NCI-H146 treated with DMSO at 0.1 percent for 48 hours (cell line): ENCODE data around the gene PTPRH.

Source experiments
- DNase-seq: peaks from one replicate; lab custom pipeline; 2025; ENCODE audit not compliant: unreplicated experiment; lab: John Stamatoyannopoulos, UW

The PTPRH gene

GRCh38 chr19:55245236-55245904 is 36.1 kb upstream of the PTPRH start:
- DNase-seq, result no peak

GRCh38 chr19:55244004-55244680 is 34.8 kb upstream of the PTPRH start:
- no peak for DNase-seq

GRCh38 chr19:55242517-55242916 is 33.2 kb upstream of the PTPRH start:
- no peak for DNase-seq

- DNase-seq, result no peak
These were observed 32.7 kb upstream of the PTPRH start for GRCh38 chr19:55241935-55242464.

- no peak for DNase-seq
These were observed 32.0 kb upstream of the PTPRH start for GRCh38 chr19:55241143-55241934.

- DNase-seq, result no peak
These were observed 31.4 kb upstream of the PTPRH start for GRCh38 chr19:55240713-55241020.

GRCh38 chr19:55239004-55239403 is 29.7 kb upstream of the PTPRH start:
- DNase-seq, result no peak

- DNase-seq, result no peak
These were observed 28.7 kb upstream of the PTPRH start for GRCh38 chr19:55238030-55238429.

- DNase-seq, result no peak
These were observed 23.7 kb upstream of the PTPRH start for GRCh38 chr19:55232986-55233385.

GRCh38 chr19:55232286-55232602 is 22.9 kb upstream of the PTPRH start:
- no peak for DNase-seq

- no peak for DNase-seq
These were observed 22.3 kb upstream of the PTPRH start for GRCh38 chr19:55231391-55232285.

- no peak for DNase-seq
These were observed 21.5 kb upstream of the PTPRH start for GRCh38 chr19:55230780-55231179.

- DNase-seq, result no peak
These were observed 21.0 kb upstream of the PTPRH start for GRCh38 chr19:55230329-55230728.

GRCh38 chr19:55229789-55230182 is 20.5 kb upstream of the PTPRH start:
- DNase-seq, result no peak

- DNase-seq, result no peak
These were observed 20.0 kb upstream of the PTPRH start for GRCh38 chr19:55229145-55229788.

GRCh38 chr19:55228403-55229031 is 19.2 kb upstream of the PTPRH start, which contains the start of gene TMEM86B:
Gene TMEM86B, minus strand, starts transcription at chr19:55228763. Its CDS starts 22 bp downstream, at chr19:55228741.
- no peak for DNase-seq

GRCh38 chr19:55228015-55228391 is 18.7 kb upstream of the PTPRH start:
- no peak for DNase-seq

GRCh38 chr19:55227241-55228014 is 18.1 kb upstream of the PTPRH start:
- DNase-seq, result no peak

- DNase-seq, result no peak
These were observed 17.5 kb upstream of the PTPRH start for GRCh38 chr19:55226788-55227187.
